Suprapubic skin (tissue), 4 donors: Measurements from ENCODE around the gene SPINK13. TPM values are rescaled to one million over a fixed set of nuclear protein-coding genes. Genes with fewer than 3 reads are reported as not detected.
"Not testable (repeated sequence)": the region's sequence is repeated elsewhere in the genome, so short reads cannot be mapped to it uniquely, and the experiment has no call there.

Experiments used
- DNase-seq, 2 donors: peaks; one replicate each; pipeline ENCODE4 v3.0.0-alpha.2; 2019; ENCODE audit warnings: low spot score in 2 of 2
- H3K27ac ChIP-seq: fragments of 200-600 bp; sonication (generic); one replicate; pipeline ENCODE4 v1.5.1; 2019
- H3K27me3 ChIP-seq: fragments of 200-600 bp; sonication (generic); one replicate; pipeline ENCODE4 v1.5.1; 2019
- H3K36me3 ChIP-seq: fragments of 200-600 bp; sonication (generic); one replicate; pipeline ENCODE4 v1.5.1; 2019
- H3K4me1 ChIP-seq: fragments of 200-600 bp; sonication (generic); one replicate; pipeline ENCODE4 v1.5.1; 2019
- H3K4me3 ChIP-seq: fragments of 200-600 bp; sonication (generic); one replicate; pipeline ENCODE4 v1.5.1; 2019; ENCODE audit warnings: mild to moderate bottlenecking
- H3K9me3 ChIP-seq: fragments of 200-600 bp; sonication (generic); one replicate; pipeline ENCODE4 v1.5.1; 2019
- EP300 ChIP-seq: sonication (generic); formaldehyde crosslinking; IDR thresholded peaks from one replicate; pipeline ENCODE4 v1.6.1; 2017; ENCODE audit warnings: antibody characterized with exemption
- POLR2A ChIP-seq, 2 donors: fragments of 450-650 bp; IDR thresholded peaks; one replicate each; pipeline ENCODE4 v1.6.1; 2017; ENCODE audit warnings: antibody characterized with exemption in 2 of 2, mild to moderate bottlenecking in 2 of 2, moderate library complexity in 2 of 2
- POLR2AphosphoS5 ChIP-seq, 3 donors: sonication (generic); formaldehyde crosslinking; IDR thresholded peaks; one replicate each; pipeline ENCODE4 v1.6.1; 2017; ENCODE audit warnings: antibody characterized with exemption in 3 of 3
- WGBS: methylation state at CpG from one replicate; pipeline ENCODE4 v1.1.5; 2018; 5-methylcytosine and 5-hydroxymethylcytosine counted together
- total RNA-seq, 4 donors: library from RNA; depleted of rRNA; stranded (reverse); fragments of >200 nt; gene quantifications; one replicate each; pipeline ENCODE4 v1.1.0, GENCODE V29; 2016
- TF ChIP-seq, protein P1 (sequence below), 2 donors: fragments of 200-600 bp in 1 of 2; fragments of 450-650 bp in 1 of 2; sonication (generic) in 1 of 2; IDR thresholded peaks; one replicate each; pipeline ENCODE4 v1.5.1; 2016 to 2019; ENCODE audit warnings: antibody characterized with exemption in 2 of 2, mild to moderate bottlenecking in 1 of 2, moderate library complexity in 1 of 2

SPINK13 gene
- total RNA-seq, 4 donors from 2014 or later = 0.55 TPM; not detected in 3

DNA sequence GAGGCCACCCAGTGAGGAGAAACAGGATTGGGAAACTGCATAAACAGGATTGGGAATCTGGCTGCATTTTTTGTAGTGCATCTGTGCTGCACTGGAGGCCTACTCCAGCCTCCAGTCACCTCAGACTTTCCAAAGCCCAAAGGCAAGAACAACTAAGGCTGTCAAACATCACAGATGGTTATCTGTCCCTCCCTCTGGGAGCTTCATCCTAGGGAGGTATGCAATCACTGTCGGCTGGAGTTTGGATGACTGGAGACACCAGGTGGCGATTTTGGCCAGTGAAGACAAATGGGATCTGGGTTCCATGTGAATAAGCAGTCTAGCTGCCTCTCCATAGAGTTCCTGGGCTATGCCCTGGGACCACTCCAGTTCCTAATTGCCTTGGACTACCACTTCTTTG is 9.3 kb upstream of the SPINK13 start:
- DNase-seq = no peak

DNA sequence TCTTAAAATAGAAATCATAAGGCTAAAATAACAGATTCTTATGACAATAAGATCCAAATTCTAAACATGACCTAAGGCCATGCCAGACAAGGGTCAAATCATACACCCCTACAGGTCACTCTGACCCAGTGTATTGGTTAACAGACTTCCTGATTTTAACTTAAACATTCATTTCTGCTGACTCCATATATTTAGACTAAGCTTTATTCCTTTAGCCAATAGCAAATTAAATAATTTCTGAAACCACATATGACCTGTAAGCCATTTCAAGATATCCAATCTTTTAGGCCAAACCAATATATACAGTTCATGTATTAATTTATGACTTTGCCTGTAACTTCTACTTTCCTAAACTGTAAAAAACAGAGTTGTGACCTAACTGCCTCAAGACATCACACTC is 7.4 kb upstream of the SPINK13 start:
- no peak for TF ChIP-seq POLR2AphosphoS5 (IDR thresholded peaks at IDR 0.05)
- TF ChIP-seq, protein P1, sequence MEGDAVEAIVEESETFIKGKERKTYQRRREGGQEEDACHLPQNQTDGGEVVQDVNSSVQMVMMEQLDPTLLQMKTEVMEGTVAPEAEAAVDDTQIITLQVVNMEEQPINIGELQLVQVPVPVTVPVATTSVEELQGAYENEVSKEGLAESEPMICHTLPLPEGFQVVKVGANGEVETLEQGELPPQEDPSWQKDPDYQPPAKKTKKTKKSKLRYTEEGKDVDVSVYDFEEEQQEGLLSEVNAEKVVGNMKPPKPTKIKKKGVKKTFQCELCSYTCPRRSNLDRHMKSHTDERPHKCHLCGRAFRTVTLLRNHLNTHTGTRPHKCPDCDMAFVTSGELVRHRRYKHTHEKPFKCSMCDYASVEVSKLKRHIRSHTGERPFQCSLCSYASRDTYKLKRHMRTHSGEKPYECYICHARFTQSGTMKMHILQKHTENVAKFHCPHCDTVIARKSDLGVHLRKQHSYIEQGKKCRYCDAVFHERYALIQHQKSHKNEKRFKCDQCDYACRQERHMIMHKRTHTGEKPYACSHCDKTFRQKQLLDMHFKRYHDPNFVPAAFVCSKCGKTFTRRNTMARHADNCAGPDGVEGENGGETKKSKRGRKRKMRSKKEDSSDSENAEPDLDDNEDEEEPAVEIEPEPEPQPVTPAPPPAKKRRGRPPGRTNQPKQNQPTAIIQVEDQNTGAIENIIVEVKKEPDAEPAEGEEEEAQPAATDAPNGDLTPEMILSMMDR (IDR thresholded peaks at IDR 0.05) = no peak
- no peak for TF ChIP-seq POLR2A (IDR thresholded peaks at IDR 0.05)
- TF ChIP-seq EP300 = no peak
- no peak for DNase-seq
- H3K27me3 ChIP-seq = no peaks in the 10 kb centered on the region

More for the DNA sequence above, 9.3 kb upstream of the SPINK13 start:
- 78% methylated on average over 2 of the region's 2 CpGs for WGBS
- Histone ChIP-seq H3K4me3 (no peak overlapping the region), H3K27ac (no peak overlapping the region), H3K9me3 (peaks cover 6% of the 10 kb centered on the region), H3K27me3 (no peaks in the 10 kb centered on the region), H3K4me1 (no peaks in the 10 kb centered on the region), H3K36me3 (no peaks in the 10 kb centered on the region)
- TF ChIP-seq POLR2AphosphoS5 (IDR thresholded peaks at IDR 0.05) (no peak), POLR2A (IDR thresholded peaks at IDR 0.05) (no peak), EP300 (no peak)
- TF ChIP-seq, protein P1 (IDR thresholded peaks at IDR 0.05) = no peak

DNA sequence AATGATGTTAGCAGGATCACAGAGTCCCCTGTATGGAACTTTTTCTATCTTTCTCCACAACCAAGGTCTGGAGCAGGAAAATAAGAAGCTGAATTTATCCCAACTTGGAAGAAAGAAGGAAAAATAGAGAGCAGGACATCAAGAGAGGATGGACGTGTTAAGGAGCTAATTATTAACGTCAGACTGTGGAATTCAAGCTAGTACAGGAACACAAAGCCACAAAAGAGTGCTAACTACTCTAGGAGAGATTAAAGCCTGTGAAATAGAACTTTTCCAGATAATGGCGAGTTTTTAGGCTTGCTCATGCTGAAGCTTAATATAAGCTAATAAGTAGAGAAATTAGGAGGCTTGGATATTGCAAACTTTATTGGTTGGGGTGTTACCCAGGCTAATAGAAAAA is 632 bp upstream of the SPINK13 start:
- H3K4me3 ChIP-seq = no peak overlapping the region
- no peak for DNase-seq
- no peaks in the 10 kb centered on the region for H3K4me1 ChIP-seq
- 57% methylated on average over 3 of the region's 3 CpGs for WGBS
- no peaks in the 10 kb centered on the region for H3K36me3 ChIP-seq
- H3K27me3 ChIP-seq = no peaks in the 10 kb centered on the region
- TF ChIP-seq, protein P1 (IDR thresholded peaks at IDR 0.05) = no peak
- TF ChIP-seq POLR2A (IDR thresholded peaks at IDR 0.05) = no peak
- TF ChIP-seq POLR2AphosphoS5 (IDR thresholded peaks at IDR 0.05) = no peak
- no peak for TF ChIP-seq EP300
- no peak overlapping the region for H3K27ac ChIP-seq
- no peaks in the 10 kb centered on the region for H3K9me3 ChIP-seq

More for the DNA sequence above, 7.4 kb upstream of the SPINK13 start:
- no peak overlapping the region for H3K27ac ChIP-seq
- no peaks in the 10 kb centered on the region for H3K36me3 ChIP-seq
- H3K4me1 ChIP-seq = no peaks in the 10 kb centered on the region
- no peak overlapping the region for H3K4me3 ChIP-seq
- peaks cover 6% of the 10 kb centered on the region for H3K9me3 ChIP-seq

DNA sequence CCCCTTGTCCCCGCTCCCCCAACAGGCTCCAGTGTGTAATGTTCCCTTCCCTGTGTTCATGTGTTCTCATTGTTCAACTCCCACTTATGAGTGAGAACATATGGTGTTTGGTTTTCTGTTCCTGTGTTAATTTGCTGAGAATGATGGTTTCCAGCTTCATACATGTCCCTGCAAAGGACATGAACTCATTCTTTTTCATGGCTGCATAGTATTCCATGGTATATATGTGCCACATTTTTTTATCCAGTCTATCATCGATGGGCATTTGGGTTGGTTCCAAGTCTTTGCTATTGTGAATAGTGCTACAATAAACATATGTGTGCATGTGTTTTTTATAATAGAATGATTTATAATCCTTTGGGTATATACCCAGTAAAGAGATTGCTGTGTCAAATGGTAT is 6.5 kb downstream of the SPINK13 start:
- not testable (repeated sequence) for DNase-seq, H3K36me3 ChIP-seq, H3K27ac ChIP-seq, H3K9me3 ChIP-seq, H3K4me1 ChIP-seq, H3K4me3 ChIP-seq, H3K27me3 ChIP-seq
- WGBS = 95% methylated on average over 2 of the region's 2 CpGs

DNA sequence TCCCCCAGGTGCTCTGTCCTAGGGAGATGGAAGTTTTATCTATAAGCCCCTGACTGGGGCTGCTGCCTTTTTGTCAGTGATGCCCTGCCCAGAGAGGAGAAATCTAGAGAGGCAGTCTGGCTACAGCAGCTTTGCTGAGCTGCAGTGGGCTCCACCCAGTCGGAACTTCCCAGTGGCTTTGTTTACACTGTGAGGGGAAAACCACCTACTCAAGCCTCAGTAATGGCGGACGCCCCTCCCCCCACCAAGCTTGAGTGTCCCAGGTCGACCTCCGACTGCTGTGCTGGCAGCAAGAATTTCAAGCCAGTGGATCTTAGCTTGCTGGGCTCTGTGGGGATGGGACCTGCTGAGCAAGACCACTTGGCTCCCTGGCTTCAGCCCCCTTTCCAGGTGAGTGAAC is 12.3 kb downstream of the SPINK13 start:
- H3K27ac ChIP-seq, H3K27me3 ChIP-seq, DNase-seq, H3K9me3 ChIP-seq, H3K4me1 ChIP-seq, H3K4me3 ChIP-seq, H3K36me3 ChIP-seq: not testable (repeated sequence)
- WGBS = 38% methylated on average over 4 of the region's 5 CpGs

DNA sequence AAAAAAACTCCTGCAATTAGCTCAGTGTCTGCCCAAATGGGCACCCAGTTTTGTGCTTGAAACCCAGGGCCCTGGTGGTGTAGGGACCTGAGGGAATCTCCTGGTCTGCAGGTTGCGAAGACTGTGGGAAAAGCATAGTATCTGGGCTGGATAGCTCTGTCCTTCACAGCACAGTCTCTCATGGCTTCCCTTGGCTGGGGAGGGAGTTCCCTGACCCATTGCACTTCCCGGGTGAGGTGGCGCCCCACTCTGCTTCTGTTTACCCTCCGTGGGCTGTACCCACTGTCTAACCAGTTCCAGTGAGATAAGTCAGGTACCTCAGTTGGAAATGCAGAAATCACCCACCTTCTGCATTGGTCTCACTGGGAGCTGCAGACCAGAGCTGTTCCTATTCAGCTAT is 12.7 kb downstream of the SPINK13 start:
- not testable (repeated sequence) for DNase-seq, H3K27me3 ChIP-seq, H3K9me3 ChIP-seq, H3K27ac ChIP-seq, H3K4me3 ChIP-seq, H3K36me3 ChIP-seq, H3K4me1 ChIP-seq
- WGBS = no CpG with 5 or more reads among the region's 4 CpGs

DNA sequence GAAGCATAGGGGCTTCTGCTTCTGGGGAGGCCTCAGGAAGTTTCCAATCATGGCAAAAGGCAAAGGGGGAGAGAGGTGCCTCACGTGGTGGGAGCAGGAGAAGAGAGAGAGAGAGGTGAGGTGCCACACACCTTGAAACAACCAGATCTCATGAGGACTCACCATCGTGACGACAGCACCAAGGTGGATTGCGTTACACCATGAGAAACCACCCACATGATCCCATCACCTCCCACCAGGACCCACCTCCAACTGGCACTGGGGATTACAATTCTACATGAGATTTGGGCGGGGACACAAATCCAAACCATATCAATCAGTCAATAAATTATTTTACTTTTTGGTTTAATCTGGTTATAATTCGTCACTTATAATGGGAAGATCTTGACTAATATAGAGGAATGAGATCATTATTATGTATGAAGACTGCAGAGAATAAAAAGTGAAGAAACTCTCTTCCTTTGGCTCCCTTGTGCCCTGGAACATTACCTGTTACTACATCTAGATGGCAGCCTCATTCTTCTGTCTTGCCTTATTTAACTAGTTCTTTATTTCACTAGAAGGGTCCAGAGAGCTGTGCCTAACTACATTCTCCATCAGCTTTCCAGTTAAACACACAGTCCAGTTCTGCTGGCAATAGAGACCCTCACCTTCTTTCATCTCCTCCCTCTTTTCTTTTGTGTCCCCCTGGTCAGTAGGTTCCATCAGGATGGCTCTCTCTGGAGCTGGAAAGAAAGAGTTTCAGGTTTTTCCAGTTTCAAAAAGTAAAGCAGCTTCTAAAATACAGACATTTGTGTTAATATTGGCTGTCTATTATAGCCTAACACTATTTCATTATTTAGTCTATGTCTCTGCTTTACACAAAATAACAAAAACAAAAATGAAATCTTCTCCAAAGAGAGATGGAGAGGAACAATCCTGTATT is 21.9 kb downstream of the SPINK13 start:
- no peak overlapping the region for H3K27ac ChIP-seq
- WGBS = 65% methylated on average over 6 of the region's 6 CpGs
- H3K36me3 ChIP-seq = no peaks in the 10 kb centered on the region
- H3K9me3 ChIP-seq = no peaks in the 10 kb centered on the region
- no peak for TF ChIP-seq EP300
- TF ChIP-seq, protein P1 (IDR thresholded peaks at IDR 0.05) = peak in 1 of 2 donors; percentile 19
- H3K4me3 ChIP-seq = no peak overlapping the region
- no peaks in the 10 kb centered on the region for H3K4me1 ChIP-seq
- H3K27me3 ChIP-seq = no peaks in the 10 kb centered on the region
- DNase-seq = no peak
